AG09319 (cell line): Measurements from ENCODE around the gene KCTD18.
A peak's percentile ranks its signal among the peaks of the same experiment; 100 is the strongest.

Experiments
- DNase-seq: peaks from one replicate; pipeline ENCODE4 v3.0.0-alpha.2; 2010; ENCODE audit warnings: low read depth; ENCODE audit errors: extremely low read depth
- TF ChIP-seq, protein P1 (sequence below): IDR thresholded peaks from 2 replicates; pipeline ENCODE4 v1.5.1; 2011; ENCODE audit warnings: low read depth, mild to moderate bottlenecking, inconsistent platforms, low read length, moderate library complexity

The KCTD18 gene

DNA sequence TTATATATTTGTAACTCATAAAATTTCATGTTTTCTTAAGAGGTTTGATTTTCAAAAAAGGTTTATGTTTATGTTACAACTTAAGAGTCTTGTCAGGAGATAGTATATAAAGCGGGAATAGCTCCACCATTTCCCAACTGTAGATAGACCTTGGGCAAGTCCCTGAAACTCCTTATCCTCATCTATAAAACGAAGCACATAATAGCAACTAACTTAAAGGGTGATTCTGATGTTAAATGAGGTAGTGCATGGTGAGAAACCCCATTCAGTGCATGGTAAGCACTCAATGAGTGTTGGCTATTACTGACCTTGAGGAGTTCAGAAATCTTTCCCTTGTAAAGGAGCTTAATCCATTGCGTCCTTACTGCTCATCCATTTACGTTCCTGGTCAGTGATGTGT, 34.1 kb downstream of the KCTD18 start:
- TF ChIP-seq, protein P1, sequence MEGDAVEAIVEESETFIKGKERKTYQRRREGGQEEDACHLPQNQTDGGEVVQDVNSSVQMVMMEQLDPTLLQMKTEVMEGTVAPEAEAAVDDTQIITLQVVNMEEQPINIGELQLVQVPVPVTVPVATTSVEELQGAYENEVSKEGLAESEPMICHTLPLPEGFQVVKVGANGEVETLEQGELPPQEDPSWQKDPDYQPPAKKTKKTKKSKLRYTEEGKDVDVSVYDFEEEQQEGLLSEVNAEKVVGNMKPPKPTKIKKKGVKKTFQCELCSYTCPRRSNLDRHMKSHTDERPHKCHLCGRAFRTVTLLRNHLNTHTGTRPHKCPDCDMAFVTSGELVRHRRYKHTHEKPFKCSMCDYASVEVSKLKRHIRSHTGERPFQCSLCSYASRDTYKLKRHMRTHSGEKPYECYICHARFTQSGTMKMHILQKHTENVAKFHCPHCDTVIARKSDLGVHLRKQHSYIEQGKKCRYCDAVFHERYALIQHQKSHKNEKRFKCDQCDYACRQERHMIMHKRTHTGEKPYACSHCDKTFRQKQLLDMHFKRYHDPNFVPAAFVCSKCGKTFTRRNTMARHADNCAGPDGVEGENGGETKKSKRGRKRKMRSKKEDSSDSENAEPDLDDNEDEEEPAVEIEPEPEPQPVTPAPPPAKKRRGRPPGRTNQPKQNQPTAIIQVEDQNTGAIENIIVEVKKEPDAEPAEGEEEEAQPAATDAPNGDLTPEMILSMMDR, result no peak
- DNase-seq, result no peak

DNA sequence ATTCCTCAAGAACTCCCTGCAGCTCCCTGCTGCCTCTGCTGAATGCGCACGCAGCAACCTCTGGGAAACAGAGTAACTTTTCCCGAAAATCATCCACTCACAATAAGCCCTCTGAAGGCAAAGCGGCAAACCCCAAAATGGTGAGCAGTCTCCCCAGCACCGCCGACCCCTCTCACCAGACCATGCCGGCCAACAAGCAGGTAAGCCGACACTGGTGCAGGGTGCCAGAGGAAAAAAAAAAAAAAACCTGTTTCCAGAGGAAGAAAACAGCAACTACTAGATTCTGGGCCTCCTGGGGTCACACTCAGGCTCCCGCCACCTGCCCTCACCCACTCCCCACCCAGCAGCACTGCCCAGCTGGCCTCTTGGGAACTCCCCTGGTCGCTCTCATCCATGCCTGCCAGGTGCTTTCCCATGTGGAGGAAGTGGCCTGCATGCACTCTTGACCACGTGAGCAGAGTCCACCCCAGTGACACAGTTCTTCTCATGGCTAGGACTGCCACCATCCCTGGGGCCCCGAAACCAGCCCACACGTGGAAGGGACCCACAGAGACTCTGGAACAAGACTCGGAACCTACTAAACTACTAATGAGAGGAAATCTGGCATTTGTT, 36.9 kb downstream of the KCTD18 start:
- TF ChIP-seq, protein P1, result no peak
- DNase-seq, result no peak

DNA sequence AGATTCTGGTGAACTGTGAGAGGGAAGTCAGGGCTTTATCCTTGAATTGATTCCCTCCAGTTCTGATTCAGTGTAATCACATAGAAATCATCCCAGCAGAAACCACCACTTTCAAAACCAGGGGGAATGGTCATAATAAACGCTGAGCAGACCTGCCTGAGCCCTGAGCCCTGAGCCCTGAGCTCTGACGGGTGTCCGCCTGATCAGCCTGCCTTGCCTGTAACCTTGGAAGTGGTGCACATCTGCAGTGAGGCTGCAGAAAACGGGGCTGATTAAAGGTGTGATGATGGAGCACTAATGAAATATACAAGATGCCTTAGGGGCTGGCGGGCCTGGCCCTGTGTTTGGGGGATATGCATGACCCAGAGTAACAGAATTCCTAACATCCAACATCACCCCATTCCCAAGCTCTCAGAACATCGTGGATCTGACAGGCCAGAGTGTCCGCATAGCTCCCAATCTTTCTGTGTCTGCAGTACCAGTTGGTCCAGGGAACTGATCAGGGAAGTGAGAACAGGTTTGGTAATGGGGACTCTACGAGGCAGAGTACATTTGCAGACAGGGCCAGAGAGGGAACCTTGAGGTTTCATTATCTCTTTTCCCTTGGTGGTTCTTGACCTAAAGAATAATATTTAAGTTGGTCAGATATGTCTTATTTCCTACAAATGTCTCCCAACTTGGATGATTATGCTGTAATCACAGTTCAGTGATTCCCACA, 37.8 kb downstream of the KCTD18 start:
- DNase-seq, result no peak
- TF ChIP-seq, protein P1, result no peak

DNA sequence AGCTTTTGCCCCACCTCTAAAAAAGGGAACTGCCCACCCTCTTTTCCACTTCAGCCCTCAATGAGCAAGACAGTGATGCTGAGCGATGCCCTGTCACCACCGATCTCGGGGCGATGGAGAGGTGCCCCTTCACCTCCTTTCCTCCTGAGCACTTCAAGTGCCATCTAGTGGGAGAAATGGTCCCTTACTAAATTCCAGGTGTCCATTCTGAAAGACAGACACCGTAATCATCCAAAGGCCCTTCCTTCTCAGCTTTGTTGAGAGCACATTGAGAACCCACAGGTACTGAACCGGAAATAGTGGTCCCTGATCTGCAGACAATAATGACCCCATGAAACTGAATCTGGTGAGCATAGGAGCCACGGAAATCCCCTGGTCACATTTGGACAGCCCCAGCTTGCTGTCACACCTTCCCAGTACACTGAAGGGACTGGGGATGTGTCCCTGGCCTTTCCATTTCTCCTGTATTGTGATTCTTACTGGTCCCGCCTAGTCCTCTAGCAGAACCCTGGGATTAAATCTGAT, 38.5 kb downstream of the KCTD18 start:
- TF ChIP-seq, protein P1, result peak; percentile 31
- DNase-seq, result no peak

DNA sequence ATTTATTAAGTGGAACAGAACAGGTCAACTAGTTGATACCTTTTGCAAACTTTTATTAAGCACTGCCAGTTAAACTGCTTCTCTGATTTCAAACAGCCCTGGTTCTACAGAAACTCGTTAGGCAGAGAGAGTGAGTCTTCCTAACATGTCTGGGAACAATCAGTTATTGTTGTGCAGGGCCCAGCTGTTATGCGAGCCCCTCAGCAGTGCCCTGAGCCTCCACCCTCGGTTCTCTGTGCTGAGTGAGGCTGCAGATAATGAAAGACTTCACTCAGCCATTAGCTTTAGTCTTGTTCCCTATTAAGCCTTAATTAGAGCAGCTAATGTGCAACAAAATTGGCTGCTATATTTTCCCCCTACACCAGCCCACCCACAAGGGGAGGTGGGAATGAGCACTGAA, 39.6 kb downstream of the KCTD18 start:
- no peak for DNase-seq
- TF ChIP-seq, protein P1, result no peak

DNA sequence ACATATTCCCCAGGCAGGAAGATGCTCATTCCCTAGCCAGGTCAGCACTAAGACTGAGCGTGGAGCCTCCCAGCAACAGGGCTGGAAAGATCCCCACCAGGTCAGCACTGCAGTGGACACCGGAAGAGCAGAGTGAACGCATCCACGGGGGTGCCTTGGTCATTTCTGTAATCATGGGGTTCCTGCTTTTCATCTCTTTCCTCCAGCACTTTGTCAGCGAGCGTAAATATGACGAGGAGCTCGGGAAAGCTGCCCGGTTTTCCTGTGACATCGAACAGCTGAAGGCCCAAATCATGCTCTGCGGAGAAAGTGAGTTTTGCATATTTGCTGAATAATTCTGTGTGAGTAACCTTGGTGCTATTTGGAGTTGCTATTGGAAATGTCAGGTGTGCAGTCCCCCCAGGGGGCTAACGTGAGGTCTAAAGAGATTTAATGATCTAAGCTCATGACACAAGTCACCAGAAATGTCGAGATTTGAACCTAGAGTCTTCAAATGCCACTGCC, 40.1 kb downstream of the KCTD18 start:
- no peak for DNase-seq

More for the DNA sequence above, 40.1 kb downstream of the KCTD18 start:
- TF ChIP-seq, protein P1, result no peak
